Left ventricle myocardium superior (tissue), 1 donor: ENCODE measurements around the gene STAT1. TPM values are rescaled to one million over a fixed set of nuclear protein-coding genes. Genes with fewer than 3 reads are reported as not detected.

Experiments used
- ATAC-seq: fragments of 200-7000 bp; cut with Tn5 transposase; one replicate; pipeline ENCODE4 v1.9.1; 2020; ENCODE audit warnings: mild to moderate bottlenecking, moderate library complexity
- DNase-seq: peaks from one replicate; pipeline ENCODE4 v3.0.0-alpha.2; 2020
- intact Hi-C: fragments of 100-400 bp; cut with micrococcal nuclease; formaldehyde crosslinking; loops from one replicate; pipeline ENCODE4 v1.11.0; 2022
- total RNA-seq: library from RNA; stranded (reverse); fragmentation: NEBNext Ultra II Directional; extraction: Animal tissue kit (Norgen Biotek cat#: 25700); gene quantifications from one replicate; pipeline ENCODE4 v1.2.1, GENCODE V29; 2021
- donor health status: DM: no; HTN: yes; CAD: no; lungs with severe emphysema.

The STAT1 gene
- total RNA-seq, 1 donor from 2014 or later: 38.3 TPM

GRCh38 chr2:190938771-190939335 lies 75.1 kb downstream of the STAT1 start:
- no peak for DNase-seq
- intact Hi-C loops: no loop called here
- ATAC-seq: no peak

- no peak for ATAC-seq
- intact Hi-C loops: no loop called here
- no peak for DNase-seq
Measured at GRCh38 chr2:190935054-190935453, 78.9 kb downstream of the STAT1 start.

- DNase-seq (no peak), ATAC-seq (no peak)
- intact Hi-C loops: no loop called here
Measured at GRCh38 chr2:190933361-190933760, 80.6 kb downstream of the STAT1 start.

GRCh38 chr2:190932514-190932913 lies 81.5 kb downstream of the STAT1 start:
- ATAC-seq: no peak

GRCh38 chr2:190930411-190930810 lies 83.6 kb downstream of the STAT1 start:
- intact Hi-C loops: no loop called here
- DNase-seq: no peak
- ATAC-seq: no peak

More at GRCh38 chr2:190932514-190932913, 81.5 kb downstream of the STAT1 start:
- DNase-seq: no peak
- intact Hi-C loops: no loop called here

- intact Hi-C loops: no loop called here
- ATAC-seq (no peak), DNase-seq (no peak)
Measured at GRCh38 chr2:190929919-190930318, 84.1 kb downstream of the STAT1 start.

- ATAC-seq (no peak), DNase-seq (no peak)
- intact Hi-C loops: no loop called here
Measured at GRCh38 chr2:190927301-190927700, 86.7 kb downstream of the STAT1 start.

- intact Hi-C loops: no loop called here
- no peak for ATAC-seq
- DNase-seq: no peak
Measured at GRCh38 chr2:190922376-190922775, 91.6 kb downstream of the STAT1 start.

- intact Hi-C loops: no loop called here
- DNase-seq (no peak), ATAC-seq (no peak)
Measured at GRCh38 chr2:190920085-190920484, 93.9 kb downstream of the STAT1 start.

Other genes starting within 250 kb of the STAT1 start
- 52.2 TPM for gene GLS, start 133.3 kb downstream of the STAT1 start, total RNA-seq
- 0.57 TPM for gene STAT4, start 136.8 kb upstream of the STAT1 start, total RNA-seq
- gene MYO1B, start 231.2 kb upstream of the STAT1 start, total RNA-seq: 16.0 TPM